WTC11 (cell line): ENCODE results near the gene ABL1. TPM values are rescaled to one million over a fixed set of nuclear protein-coding genes. Genes with fewer than 3 reads are reported as not detected.

Source experiments
- ATAC-seq: fragments of 200-7000 bp; cut with Tn5 transposase; 2 replicates; pipeline ENCODE4 v1.10.0; 2021; ENCODE audit warnings: mild to moderate bottlenecking, moderate library complexity
- CTCF ChIA-PET: fragments of 300-600 bp; sonication (Branson Sonifier 250); formaldehyde crosslinking; loops from one replicate; lab custom pipeline; 2021; ENCODE audit warnings: antibody characterized with exemption; lab: Charles Lee
- POLR2A ChIA-PET: fragments of 350-600 bp; sonication (Branson Sonifier 250); formaldehyde crosslinking; loops from one replicate; lab custom pipeline; 2021; ENCODE audit warnings: antibody characterized with exemption; lab: Charles Lee
- DNase-seq: peaks from one replicate; pipeline ENCODE4 v3.0.0; 2021; ENCODE audit warnings: low spot score
- H3K27ac Mint-ChIP-seq: 2 replicates; pipeline ENCODE4 v1.8.0; 2021; ENCODE audit warnings: mixed read lengths
- H3K27me3 Mint-ChIP-seq: 2 replicates; pipeline ENCODE4 v1.8.0; 2021; ENCODE audit warnings: low read depth, mild to moderate bottlenecking, moderate library complexity, mixed read lengths
- H3K36me3 Mint-ChIP-seq: 2 replicates; pipeline ENCODE4 v1.8.0; 2021; ENCODE audit warnings: mixed read lengths
- H3K4me1 Mint-ChIP-seq: 2 replicates; pipeline ENCODE4 v1.8.0; 2022; ENCODE audit warnings: mixed read lengths
- H3K4me3 Mint-ChIP-seq: 2 replicates; pipeline ENCODE4 v1.8.0; 2021; ENCODE audit warnings: mild to moderate bottlenecking, moderate library complexity, mixed read lengths
- H3K9me3 Mint-ChIP-seq: 2 replicates; pipeline ENCODE4 v1.8.0; 2021; ENCODE audit warnings: mixed read lengths
- ATF1 ChIP-seq: sonication (generic); formaldehyde crosslinking; IDR thresholded peaks from 2 replicates; pipeline ENCODE4 v1.8.1; 2023; ENCODE audit warnings: mild to moderate bottlenecking, moderate library complexity, missing genetic modification reagents
- CBFB ChIP-seq: sonication (generic); formaldehyde crosslinking; IDR thresholded peaks from 2 replicates; pipeline ENCODE4 v1.8.1; 2022; ENCODE audit warnings: mild to moderate bottlenecking, low read depth, missing genetic modification reagents
- CREM ChIP-seq: sonication (generic); formaldehyde crosslinking; IDR thresholded peaks from 2 replicates; pipeline ENCODE4 v1.8.1; 2022; ENCODE audit warnings: mild to moderate bottlenecking, missing genetic modification reagents, moderate library complexity
- ETV6 ChIP-seq: sonication (generic); formaldehyde crosslinking; IDR thresholded peaks from 2 replicates; pipeline ENCODE4 v1.8.1; 2022; ENCODE audit warnings: mild to moderate bottlenecking, missing genetic modification reagents
- FOXP4 ChIP-seq: sonication (generic); formaldehyde crosslinking; IDR thresholded peaks from 2 replicates; pipeline ENCODE4 v1.8.0; 2022; ENCODE audit warnings: mild to moderate bottlenecking, missing genetic modification reagents
- GTF2I ChIP-seq: fragments of 250-450 bp; sonication (Bioruptor Pico); conservative IDR thresholded peaks from 2 replicates; pipeline ENCODE4 v1.4.0; 2021; ENCODE audit warnings: mild to moderate bottlenecking
- JUN ChIP-seq: sonication (generic); formaldehyde crosslinking; IDR thresholded peaks from 2 replicates; pipeline ENCODE4 v1.8.0; 2023; ENCODE audit warnings: mild to moderate bottlenecking, missing genetic modification reagents
- KAT7 ChIP-seq: sonication (generic); formaldehyde crosslinking; IDR thresholded peaks from 2 replicates; pipeline ENCODE4 v1.8.1; 2023; ENCODE audit warnings: missing genetic modification reagents, mild to moderate bottlenecking, borderline replicate concordance
- MYBL2 ChIP-seq: sonication (generic); formaldehyde crosslinking; IDR thresholded peaks from 2 replicates; pipeline ENCODE4 v1.8.1; 2023; ENCODE audit warnings: mild to moderate bottlenecking, moderate library complexity, missing genetic modification reagents
- NFATC4 ChIP-seq: fragments of 250-450 bp; sonication (Bioruptor Pico); IDR thresholded peaks from 2 replicates; pipeline ENCODE4 v1.9.0; 2021; ENCODE audit warnings: mild to moderate bottlenecking
- NR2C2 ChIP-seq: sonication (generic); formaldehyde crosslinking; IDR thresholded peaks from 2 replicates; pipeline ENCODE4 v1.8.0; 2022; ENCODE audit warnings: mild to moderate bottlenecking, missing genetic modification reagents
- NR3C1 ChIP-seq: sonication (generic); formaldehyde crosslinking; conservative IDR thresholded peaks from 2 replicates; pipeline ENCODE4 v1.8.1; 2023; ENCODE audit warnings: low read depth, mild to moderate bottlenecking, missing genetic modification reagents
- RORB ChIP-seq: fragments of 250-450 bp; sonication (Bioruptor Pico); IDR thresholded peaks from 2 replicates; pipeline ENCODE4 v1.9.0; 2021; ENCODE audit warnings: mild to moderate bottlenecking
- STAT6 ChIP-seq: sonication (generic); formaldehyde crosslinking; conservative IDR thresholded peaks from 2 replicates; pipeline ENCODE4 v1.8.1; 2023; ENCODE audit warnings: mild to moderate bottlenecking, low read depth, missing genetic modification reagents, moderate library complexity
- TEAD1 ChIP-seq: sonication (generic); formaldehyde crosslinking; IDR thresholded peaks from 2 replicates; pipeline ENCODE4 v1.8.0; 2022; ENCODE audit warnings: mild to moderate bottlenecking, missing genetic modification reagents
- TEAD4 ChIP-seq: sonication (generic); formaldehyde crosslinking; IDR thresholded peaks from 2 replicates; pipeline ENCODE4 v1.8.0; 2022; ENCODE audit warnings: mild to moderate bottlenecking, missing genetic modification reagents
- ZBTB21 ChIP-seq: sonication (generic); formaldehyde crosslinking; IDR thresholded peaks from 2 replicates; pipeline ENCODE4 v1.8.1; 2023; ENCODE audit warnings: mild to moderate bottlenecking, missing genetic modification reagents, borderline replicate concordance
- ZNF512 ChIP-seq: sonication (generic); formaldehyde crosslinking; IDR thresholded peaks from 2 replicates; pipeline ENCODE4 v1.8.1; 2022; ENCODE audit warnings: missing genetic modification reagents, borderline replicate concordance
- ZNF671 ChIP-seq: fragments of 250-450 bp; sonication (Bioruptor Pico); IDR thresholded peaks from 2 replicates; pipeline ENCODE4 v1.8.0; 2021; ENCODE audit warnings: mild to moderate bottlenecking
- total RNA-seq: library from RNA; stranded (reverse); gene quantifications from 3 replicates; pipeline ENCODE4 v1.2.3, GENCODE V29; 2021
- TF ChIP-seq, protein P1 (sequence below): sonication (generic); formaldehyde crosslinking; IDR thresholded peaks from 2 replicates; pipeline ENCODE4 v1.8.1; 2022; ENCODE audit warnings: low read depth, mild to moderate bottlenecking, moderate library complexity, missing genetic modification reagents, borderline replicate concordance

The ABL1 gene
- total RNA-seq, 1 experiment from 2014 or later, result 104 TPM

GRCh38 chr9:130896233-130897014, 61.4 kb downstream of the ABL1 start, which contains the start of gene QRFP:
TSS of gene QRFP (minus strand) at chr9:130896812. CDS start at chr9:130893838, 2,974 bp downstream.
- peak within 1 kb of the TSS; percentile 89 for H3K27ac Mint-ChIP-seq
- H3K9me3 Mint-ChIP-seq, result no peaks in the 10 kb centered on the region
- no peaks in the 10 kb centered on the region for H3K4me1 Mint-ChIP-seq
- ATAC-seq (no peak), DNase-seq (no peak)
- H3K27me3 Mint-ChIP-seq, result no peaks in the 10 kb centered on the region
- H3K36me3 Mint-ChIP-seq, result no peaks in the 10 kb centered on the region
- ChIA-PET POLR2A (no interaction called here), CTCF (interaction anchor here (0.6 to 8.4 kb wide), 5 partner anchors 36 to 195 kb away, joined by 3 to 69 read pairs (median 7); no protein-coding TSS in a partner anchor)
- no peak within 1 kb of the TSS for H3K4me3 Mint-ChIP-seq
- TF ChIP-seq NR2C2 (CRISPR knock-in tag), result no peak
- TF ChIP-seq GTF2I (CRISPR knock-in tag), result no peak
- no peak for TF ChIP-seq ATF1 (CRISPR knock-in tag)
- TF ChIP-seq NR3C1, result no peak
- no peak for TF ChIP-seq CBFB
- no peak for TF ChIP-seq ZBTB21 (CRISPR knock-in tag)
- TF ChIP-seq, protein P1, sequence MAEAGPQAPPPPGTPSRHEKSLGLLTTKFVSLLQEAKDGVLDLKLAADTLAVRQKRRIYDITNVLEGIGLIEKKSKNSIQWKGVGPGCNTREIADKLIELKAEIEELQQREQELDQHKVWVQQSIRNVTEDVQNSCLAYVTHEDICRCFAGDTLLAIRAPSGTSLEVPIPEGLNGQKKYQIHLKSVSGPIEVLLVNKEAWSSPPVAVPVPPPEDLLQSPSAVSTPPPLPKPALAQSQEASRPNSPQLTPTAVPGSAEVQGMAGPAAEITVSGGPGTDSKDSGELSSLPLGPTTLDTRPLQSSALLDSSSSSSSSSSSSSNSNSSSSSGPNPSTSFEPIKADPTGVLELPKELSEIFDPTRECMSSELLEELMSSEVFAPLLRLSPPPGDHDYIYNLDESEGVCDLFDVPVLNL (CRISPR knock-in tag), result no peak

DNA sequence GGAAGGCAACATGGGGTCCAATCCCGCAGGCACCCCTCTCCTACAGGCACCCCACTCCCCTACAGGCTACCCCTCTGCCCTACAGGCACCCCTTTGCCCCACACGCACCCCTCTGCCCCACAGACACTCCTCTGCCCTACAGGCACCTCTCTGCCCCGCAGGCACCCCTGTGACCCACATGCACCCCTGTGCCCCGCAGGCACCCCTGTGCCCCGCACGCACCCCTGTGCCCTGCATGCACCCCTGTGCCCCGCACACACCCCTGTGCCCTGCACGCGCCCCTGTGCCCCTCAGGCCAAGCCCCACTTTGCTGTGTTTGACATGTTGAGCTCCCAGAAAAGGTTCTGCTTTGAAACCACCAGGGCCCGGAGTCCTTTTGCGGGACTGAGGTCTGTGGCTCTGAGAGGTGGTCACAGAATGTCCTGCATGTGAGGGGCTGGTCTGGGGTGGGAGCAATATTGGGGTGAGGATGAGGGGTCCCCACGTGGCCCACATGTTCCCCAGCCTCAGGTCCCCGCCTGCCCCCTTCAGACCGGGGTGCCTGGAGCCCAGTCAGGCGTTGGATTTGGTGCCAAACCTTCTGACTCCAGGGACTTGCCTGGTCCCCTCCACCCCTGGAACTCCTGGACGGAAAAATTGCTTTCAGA, 62.2 kb downstream of the ABL1 start:
- CTCF ChIA-PET, result interaction anchor here (1.3 to 8.4 kb wide), 3 partner anchors 44 to 149 kb away, joined by 5 to 69 read pairs (median 7); no protein-coding TSS in a partner anchor
- Mint-ChIP-seq H3K27me3 (no peaks in the 10 kb centered on the region), H3K4me1 (no peaks in the 10 kb centered on the region), H3K36me3 (no peaks in the 10 kb centered on the region), H3K9me3 (no peaks in the 10 kb centered on the region), H3K4me3 (no peak overlapping the region), H3K27ac (no peak overlapping the region)
- POLR2A ChIA-PET, result no interaction called here
- DNase-seq (no peak), ATAC-seq (no peak)
- no peak for TF ChIP-seq CBFB
- no peak for TF ChIP-seq NFATC4 (CRISPR knock-in tag)
- no peak for TF ChIP-seq JUN (CRISPR knock-in tag)
- no peak for TF ChIP-seq KAT7 (CRISPR knock-in tag)
- no peak for TF ChIP-seq FOXP4 (CRISPR knock-in tag)
- TF ChIP-seq STAT6, result no peak
- TF ChIP-seq MYBL2 (CRISPR knock-in tag), result no peak

- ChIA-PET CTCF (interaction anchor here (1.3 to 8.4 kb wide), 3 partner anchors 43 to 149 kb away, joined by 5 to 69 read pairs (median 7); no protein-coding TSS in a partner anchor), POLR2A (no interaction called here)
- no peak for ATAC-seq
- no peak for TF ChIP-seq RORB (CRISPR knock-in tag)
- TF ChIP-seq ZNF512, result no peak
- no peak for TF ChIP-seq CREM (CRISPR knock-in tag)
- TF ChIP-seq TEAD1 (CRISPR knock-in tag), result no peak
- no peak for TF ChIP-seq FOXP4 (CRISPR knock-in tag)
- no peak for TF ChIP-seq ZNF671 (CRISPR knock-in tag)
- TF ChIP-seq ETV6, result no peak
- no peak for TF ChIP-seq TEAD4 (CRISPR knock-in tag)
Measured at GRCh38 chr9:130897848-130898551, 62.9 kb downstream of the ABL1 start.

More at GRCh38 chr9:130897848-130898551, 62.9 kb downstream of the ABL1 start:
- Mint-ChIP-seq H3K4me1 (no peaks in the 10 kb centered on the region), H3K36me3 (no peaks in the 10 kb centered on the region), H3K27ac (no peak overlapping the region), H3K9me3 (no peaks in the 10 kb centered on the region), H3K4me3 (no peak overlapping the region), H3K27me3 (no peaks in the 10 kb centered on the region)
- no peak for DNase-seq
